ENCODE results near the gene ZNRF3. TPM values are rescaled to one million over a fixed set of nuclear protein-coding genes. Genes with fewer than 3 reads are reported as not detected.

Gene ZNRF3
- total and polyA plus RNA-seq, 8 donors: 8.8 to 30.4 (median 27.2) TPM

DNA sequence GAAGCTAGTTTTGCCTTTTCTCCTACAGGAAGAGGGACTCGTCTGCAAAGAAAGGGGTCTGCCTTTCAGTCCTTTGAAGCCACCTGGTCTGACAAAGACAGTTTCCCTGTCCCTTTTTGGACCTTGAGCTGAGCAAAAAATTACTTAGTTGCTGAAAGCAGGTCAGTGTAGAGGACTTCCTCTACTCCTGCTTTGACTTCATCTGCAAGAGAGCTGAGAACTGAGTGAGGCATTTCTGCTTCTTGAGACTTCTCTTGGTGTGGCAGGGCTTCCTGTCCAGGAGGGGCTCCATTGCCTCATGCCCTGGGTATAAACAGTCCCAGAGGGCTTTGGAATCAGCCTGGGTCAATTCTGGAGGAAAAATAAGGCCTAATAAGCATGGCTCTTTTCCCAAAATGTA, 73.1 kb downstream of the ZNRF3 start:
- Histone ChIP-seq H3K36me3 (no peaks in the 10 kb centered on the region), H3K4me3 (no peak overlapping the region), H3K27me3 (no peaks in the 10 kb centered on the region), H3K4me1 (peaks cover 11 to 18% of the 10 kb centered on the region in 2 donors), H3K27ac (no peak overlapping the region), H3K9me3 (no peaks in the 10 kb centered on the region)
- DNase-seq: no peak
- intact Hi-C loops (cut with DNase I): no loop called here
- TF ChIP-seq, protein P1, sequence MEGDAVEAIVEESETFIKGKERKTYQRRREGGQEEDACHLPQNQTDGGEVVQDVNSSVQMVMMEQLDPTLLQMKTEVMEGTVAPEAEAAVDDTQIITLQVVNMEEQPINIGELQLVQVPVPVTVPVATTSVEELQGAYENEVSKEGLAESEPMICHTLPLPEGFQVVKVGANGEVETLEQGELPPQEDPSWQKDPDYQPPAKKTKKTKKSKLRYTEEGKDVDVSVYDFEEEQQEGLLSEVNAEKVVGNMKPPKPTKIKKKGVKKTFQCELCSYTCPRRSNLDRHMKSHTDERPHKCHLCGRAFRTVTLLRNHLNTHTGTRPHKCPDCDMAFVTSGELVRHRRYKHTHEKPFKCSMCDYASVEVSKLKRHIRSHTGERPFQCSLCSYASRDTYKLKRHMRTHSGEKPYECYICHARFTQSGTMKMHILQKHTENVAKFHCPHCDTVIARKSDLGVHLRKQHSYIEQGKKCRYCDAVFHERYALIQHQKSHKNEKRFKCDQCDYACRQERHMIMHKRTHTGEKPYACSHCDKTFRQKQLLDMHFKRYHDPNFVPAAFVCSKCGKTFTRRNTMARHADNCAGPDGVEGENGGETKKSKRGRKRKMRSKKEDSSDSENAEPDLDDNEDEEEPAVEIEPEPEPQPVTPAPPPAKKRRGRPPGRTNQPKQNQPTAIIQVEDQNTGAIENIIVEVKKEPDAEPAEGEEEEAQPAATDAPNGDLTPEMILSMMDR (IDR thresholded peaks at IDR 0.05): no peak
- ATAC-seq: no peak

DNA sequence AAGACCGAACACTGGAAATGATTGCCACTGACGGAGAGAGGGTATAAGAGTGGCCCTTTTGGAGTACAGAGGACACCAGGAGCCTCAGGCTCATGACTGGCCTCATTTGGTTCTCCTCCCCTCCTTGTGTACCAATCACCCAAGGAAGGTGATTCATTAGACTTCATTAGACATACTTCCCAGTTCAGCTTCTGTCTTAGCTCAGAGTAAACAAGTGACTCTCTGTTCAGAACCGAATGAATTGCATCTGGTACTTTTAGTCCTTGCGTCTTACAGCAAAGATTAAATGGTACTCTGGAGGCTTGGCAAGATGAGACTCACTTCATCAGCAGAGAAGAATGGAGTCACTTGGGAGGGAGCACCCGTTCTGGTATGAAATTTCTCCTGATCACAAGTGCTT, 75.2 kb downstream of the ZNRF3 start:
- no peak for ATAC-seq

DNA sequence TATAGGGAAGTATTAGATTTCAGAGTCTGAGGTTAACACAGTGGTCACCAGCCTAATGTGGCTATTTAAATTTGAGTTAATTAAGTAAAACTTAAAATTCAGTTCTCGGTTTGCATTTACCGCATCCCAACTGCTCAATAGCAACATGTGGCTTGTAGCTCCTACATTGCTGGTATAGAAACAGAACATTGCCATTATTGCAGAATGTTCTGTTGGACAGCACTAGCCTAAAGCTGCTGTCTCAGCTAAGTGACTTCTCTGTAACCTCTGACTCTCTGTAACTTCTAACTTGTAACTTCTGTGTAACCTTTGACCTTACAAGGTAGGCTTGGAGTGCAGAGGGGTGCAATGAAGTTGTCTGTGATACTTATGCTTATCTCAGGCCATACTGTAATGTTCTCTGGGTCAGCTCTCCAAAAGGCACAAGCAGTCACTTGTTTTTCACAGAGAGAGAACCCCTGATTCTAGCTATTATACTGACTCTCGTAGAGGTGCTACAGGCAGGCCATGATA, 78.7 kb downstream of the ZNRF3 start:
- DNase-seq (no peak), ATAC-seq (no peak)
- TF ChIP-seq, protein P1 (IDR thresholded peaks at IDR 0.05): no peak
- no peak overlapping the region for H3K4me3 ChIP-seq
- intact Hi-C loops (cut with DNase I): no loop called here
- no peaks in the 10 kb centered on the region for H3K4me1 ChIP-seq
- no peak overlapping the region for H3K27ac ChIP-seq
- no peaks in the 10 kb centered on the region for H3K9me3 ChIP-seq
- no peaks in the 10 kb centered on the region for H3K27me3 ChIP-seq
- H3K36me3 ChIP-seq: no peaks in the 10 kb centered on the region

More for the DNA sequence above, 75.2 kb downstream of the ZNRF3 start:
- Histone ChIP-seq H3K27me3 (no peaks in the 10 kb centered on the region), H3K36me3 (no peaks in the 10 kb centered on the region), H3K4me3 (no peak overlapping the region), H3K9me3 (no peaks in the 10 kb centered on the region), H3K27ac (no peak overlapping the region), H3K4me1 (peaks cover 0 to 11% of the 10 kb centered on the region in 2 donors)
- no peak for DNase-seq
- TF ChIP-seq, protein P1 (IDR thresholded peaks at IDR 0.05): no peak
- intact Hi-C loops (cut with DNase I): no loop called here

DNA sequence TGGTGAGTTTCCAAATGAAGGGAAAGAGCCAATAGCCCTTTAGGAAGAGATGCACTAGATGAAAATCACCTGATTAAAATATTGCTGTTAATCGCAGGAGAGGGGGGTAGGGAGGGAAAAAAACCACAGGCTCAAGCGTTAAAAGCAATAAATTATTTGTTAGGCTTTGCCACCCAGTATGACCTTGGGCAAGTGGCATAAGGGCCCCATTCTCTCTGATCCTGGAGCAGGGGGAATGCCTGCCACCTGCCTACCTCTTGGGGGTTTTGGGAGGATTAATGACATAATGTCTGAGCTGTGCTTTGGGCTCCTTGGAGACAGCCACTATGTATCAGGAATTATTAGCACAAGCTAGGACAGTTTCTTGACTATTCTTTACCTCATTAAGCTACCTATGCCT, 80.0 kb downstream of the ZNRF3 start:
- H3K9me3 ChIP-seq: no peaks in the 10 kb centered on the region
- no peak overlapping the region for H3K27ac ChIP-seq
- H3K4me3 ChIP-seq: no peak overlapping the region
- H3K27me3 ChIP-seq: no peaks in the 10 kb centered on the region
- intact Hi-C loops (cut with DNase I): no loop called here
- DNase-seq (no peak), ATAC-seq (no peak)
- TF ChIP-seq, protein P1 (IDR thresholded peaks at IDR 0.05): no peak
- H3K4me1 ChIP-seq: no peaks in the 10 kb centered on the region
- H3K36me3 ChIP-seq: no peaks in the 10 kb centered on the region

DNA sequence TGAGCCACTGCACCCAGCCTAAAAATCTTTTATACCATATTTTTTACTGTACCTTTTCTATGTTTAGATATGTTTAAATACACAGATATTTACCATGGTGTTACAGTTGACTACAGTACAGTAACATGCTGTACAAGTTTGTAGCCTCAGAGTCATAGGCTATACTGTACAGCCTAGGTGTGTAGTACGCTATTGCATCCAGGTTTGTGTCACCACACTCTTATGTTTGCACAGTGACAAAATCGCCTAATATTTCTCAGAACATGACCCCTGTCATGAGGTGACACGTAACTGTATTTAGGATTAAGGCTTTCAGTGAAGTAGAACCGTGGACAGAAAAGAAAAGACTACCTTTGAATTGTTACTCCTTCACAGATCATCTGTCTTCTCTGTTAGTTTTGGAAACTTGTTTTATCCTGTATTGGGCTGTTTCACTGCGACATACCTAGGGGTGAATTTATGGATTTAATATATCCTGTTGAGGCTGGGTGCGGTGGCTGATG, 83.8 kb downstream of the ZNRF3 start:
- DNase-seq (no peak), ATAC-seq (no peak)
- H3K27me3 ChIP-seq: no peaks in the 10 kb centered on the region
- no peaks in the 10 kb centered on the region for H3K4me1 ChIP-seq
- TF ChIP-seq, protein P1 (IDR thresholded peaks at IDR 0.05): no peak
- H3K27ac ChIP-seq: no peak overlapping the region
- no peaks in the 10 kb centered on the region for H3K9me3 ChIP-seq
- intact Hi-C loops (cut with DNase I): no loop called here
- H3K36me3 ChIP-seq: no peaks in the 10 kb centered on the region
- H3K4me3 ChIP-seq: no peak overlapping the region
